ENCODE measurements around the gene REV3L.

DNA sequence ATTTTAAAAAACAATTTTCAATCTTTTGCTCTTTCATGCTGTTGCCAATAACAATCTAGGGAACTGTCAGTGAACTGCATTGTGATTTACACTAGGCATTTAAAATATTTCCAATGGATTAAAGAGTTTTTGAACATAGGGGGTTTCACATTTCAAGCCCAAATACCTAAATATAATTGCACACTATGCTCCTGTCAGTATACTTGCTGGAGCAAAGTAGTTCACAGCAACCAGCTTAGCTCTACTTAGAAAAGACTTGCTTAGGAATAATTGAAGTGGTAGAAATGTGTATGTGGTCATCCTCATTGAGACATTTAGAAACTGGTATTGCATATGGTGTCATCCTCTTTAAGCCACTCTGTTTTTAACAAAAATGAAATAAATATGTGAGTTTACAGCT is 41.7 kb upstream of the REV3L start:
- TF ChIP-seq, protein P1, sequence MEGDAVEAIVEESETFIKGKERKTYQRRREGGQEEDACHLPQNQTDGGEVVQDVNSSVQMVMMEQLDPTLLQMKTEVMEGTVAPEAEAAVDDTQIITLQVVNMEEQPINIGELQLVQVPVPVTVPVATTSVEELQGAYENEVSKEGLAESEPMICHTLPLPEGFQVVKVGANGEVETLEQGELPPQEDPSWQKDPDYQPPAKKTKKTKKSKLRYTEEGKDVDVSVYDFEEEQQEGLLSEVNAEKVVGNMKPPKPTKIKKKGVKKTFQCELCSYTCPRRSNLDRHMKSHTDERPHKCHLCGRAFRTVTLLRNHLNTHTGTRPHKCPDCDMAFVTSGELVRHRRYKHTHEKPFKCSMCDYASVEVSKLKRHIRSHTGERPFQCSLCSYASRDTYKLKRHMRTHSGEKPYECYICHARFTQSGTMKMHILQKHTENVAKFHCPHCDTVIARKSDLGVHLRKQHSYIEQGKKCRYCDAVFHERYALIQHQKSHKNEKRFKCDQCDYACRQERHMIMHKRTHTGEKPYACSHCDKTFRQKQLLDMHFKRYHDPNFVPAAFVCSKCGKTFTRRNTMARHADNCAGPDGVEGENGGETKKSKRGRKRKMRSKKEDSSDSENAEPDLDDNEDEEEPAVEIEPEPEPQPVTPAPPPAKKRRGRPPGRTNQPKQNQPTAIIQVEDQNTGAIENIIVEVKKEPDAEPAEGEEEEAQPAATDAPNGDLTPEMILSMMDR (IDR thresholded peaks at IDR 0.05; ENCODE audit: control extremely low read depth in 1 of 3, insufficient read depth in 1 of 3, low read depth in 1 of 3, low read length in 3 of 3) = no peak
- TF ChIP-seq CBX8 (IDR thresholded peaks at IDR 0.05; ENCODE audit: borderline replicate concordance, low read depth, low read length) (no peak), EZH2 (IDR thresholded peaks at IDR 0.05; ENCODE audit: low read depth, low read length, severe bottlenecking) (no peak), RAD21 (IDR thresholded peaks at IDR 0.05 in 1 of 2, conservative IDR thresholded peaks at IDR 0.05 in 1 of 2; ENCODE audit: low read depth in 2 of 2, low read length in 2 of 2) (no peak)

Measured in H1 (cell line).